Measurements from ENCODE around the gene KLHL15.

Gene KLHL15

GRCh38 chrX:23945206-23945605 is 81.8 kb downstream of the KLHL15 start:
- H3K4me1 Mint-ChIP-seq (ENCODE audit: low read depth): peaks cover 8% of the 10 kb centered on the region
- H3K27me3 Mint-ChIP-seq: no peaks in the 10 kb centered on the region

GRCh38 chrX:23944234-23944633 is 82.8 kb downstream of the KLHL15 start:
- Mint-ChIP-seq H3K4me3 (no peak overlapping the region), H3K27me3 (no peaks in the 10 kb centered on the region), H3K9me3 (ENCODE audit: low read depth) (no peaks in the 10 kb centered on the region), H3K4me1 (ENCODE audit: low read depth) (peaks cover 5% of the 10 kb centered on the region), H3K36me3 (no peaks in the 10 kb centered on the region), H3K27ac (no peak overlapping the region)

More at GRCh38 chrX:23945206-23945605, 81.8 kb downstream of the KLHL15 start:
- H3K27ac Mint-ChIP-seq: no peak overlapping the region
- H3K4me3 Mint-ChIP-seq: no peak overlapping the region
- H3K36me3 Mint-ChIP-seq: no peaks in the 10 kb centered on the region
- H3K9me3 Mint-ChIP-seq (ENCODE audit: low read depth): no peaks in the 10 kb centered on the region

GRCh38 chrX:23939203-23939602 is 87.8 kb downstream of the KLHL15 start:
- Mint-ChIP-seq H3K36me3 (no peaks in the 10 kb centered on the region), H3K27ac (no peak overlapping the region), H3K4me3 (no peak overlapping the region), H3K27me3 (no peaks in the 10 kb centered on the region), H3K4me1 (ENCODE audit: low read depth) (peaks cover 2% of the 10 kb centered on the region), H3K9me3 (ENCODE audit: low read depth) (no peaks in the 10 kb centered on the region)

- Mint-ChIP-seq H3K36me3 (no peaks in the 10 kb centered on the region), H3K9me3 (ENCODE audit: low read depth) (no peaks in the 10 kb centered on the region), H3K27ac (no peak overlapping the region), H3K4me1 (ENCODE audit: low read depth) (peaks cover 2% of the 10 kb centered on the region), H3K27me3 (no peaks in the 10 kb centered on the region), H3K4me3 (no peak overlapping the region)
Observed at GRCh38 chrX:23938690-23939089, 88.3 kb downstream of the KLHL15 start.

DNA sequence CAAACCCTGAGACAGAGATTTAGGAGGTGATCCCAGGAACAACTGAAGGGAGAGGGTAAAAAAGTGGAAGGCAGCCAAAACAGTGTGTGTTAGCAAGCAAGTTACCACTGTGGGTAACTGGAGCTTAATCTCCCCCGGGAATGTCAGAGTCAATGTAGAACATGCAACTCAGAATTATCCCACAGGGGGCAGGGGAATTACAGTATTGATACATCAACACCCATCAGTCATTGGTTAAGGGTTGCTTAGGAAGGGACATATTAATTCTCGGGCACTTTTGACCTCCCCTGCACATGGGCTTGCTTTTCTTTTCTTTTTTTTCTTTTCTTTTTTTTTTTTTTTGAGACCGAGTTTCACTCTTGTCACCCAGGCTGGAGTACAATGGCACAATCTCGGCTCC is 89.9 kb downstream of the KLHL15 start:
- Mint-ChIP-seq H3K27me3 (no peaks in the 10 kb centered on the region), H3K4me1 (ENCODE audit: low read depth) (peaks cover 4% of the 10 kb centered on the region), H3K27ac (no peak overlapping the region), H3K4me3 (no peak overlapping the region), H3K36me3 (no peaks in the 10 kb centered on the region), H3K9me3 (ENCODE audit: low read depth) (no peaks in the 10 kb centered on the region)

GRCh38 chrX:23936180-23936579 is 90.8 kb downstream of the KLHL15 start:
- Mint-ChIP-seq H3K27ac (no peak overlapping the region), H3K4me3 (no peak overlapping the region), H3K9me3 (ENCODE audit: low read depth) (no peaks in the 10 kb centered on the region), H3K4me1 (ENCODE audit: low read depth) (peaks cover 12% of the 10 kb centered on the region), H3K27me3 (no peaks in the 10 kb centered on the region), H3K36me3 (no peaks in the 10 kb centered on the region)

DNA sequence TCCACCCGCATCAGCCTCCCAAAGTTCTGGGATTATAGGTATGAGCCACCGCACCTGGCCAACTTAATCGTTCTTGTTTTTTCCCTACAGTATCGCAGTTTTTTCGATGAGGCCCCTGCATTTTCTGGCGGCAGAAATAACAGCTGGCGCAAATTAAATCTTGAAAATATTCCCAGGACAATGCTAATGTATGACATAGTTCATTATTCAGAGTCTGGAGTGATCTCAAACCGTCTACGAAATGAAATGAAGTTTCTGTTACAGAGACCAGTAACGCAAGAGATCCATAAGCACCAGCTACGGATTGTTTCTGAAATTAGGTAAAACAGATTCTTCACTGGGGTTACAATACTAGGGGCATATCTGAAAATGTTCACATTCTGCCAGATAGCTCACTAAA is 91.9 kb downstream of the KLHL15 start:
- H3K27me3 Mint-ChIP-seq: no peaks in the 10 kb centered on the region
- H3K4me3 Mint-ChIP-seq: no peak overlapping the region
- H3K36me3 Mint-ChIP-seq: no peaks in the 10 kb centered on the region
- no peak overlapping the region for H3K27ac Mint-ChIP-seq
- peaks cover 16% of the 10 kb centered on the region for H3K4me1 Mint-ChIP-seq (ENCODE audit: low read depth)
- H3K9me3 Mint-ChIP-seq (ENCODE audit: low read depth): no peaks in the 10 kb centered on the region

All from activated naive CD8-positive, alpha-beta T cell (primary cell).